ENCODE measurements around the gene URAD.

Gene URAD

GRCh38 chr13:27978301-27978968 lies 10.1 kb downstream of the URAD start:
- Histone ChIP-seq H3K9ac (ENCODE audit: low read length) (no peak overlapping the region), H3K27ac (ENCODE audit: low read length) (no peak overlapping the region), H3K4me3 (ENCODE audit: low read length) (no peak overlapping the region), H3K9me3 (ENCODE audit: insufficient read depth, low read length) (no peaks in the 10 kb centered on the region), H3K27me3 (ENCODE audit: low read depth, low read length) (peaks cover 11% of the 10 kb centered on the region), H3K4me2 (ENCODE audit: low read length) (no peak overlapping the region), H4K20me1 (ENCODE audit: insufficient read depth, low read length) (no peaks in the 10 kb centered on the region), H3K36me3 (replicated peaks; ENCODE audit: low read depth, low read length) (no peaks in the 10 kb centered on the region), H2AFZ (ENCODE audit: low read depth, low read length) (no peak overlapping the region), H3K79me2 (ENCODE audit: low read length) (no peaks in the 10 kb centered on the region), H3K4me1 (ENCODE audit: low read length) (no peaks in the 10 kb centered on the region)
- no peak for TF ChIP-seq EZH2phosphoT487 (IDR thresholded peaks at IDR 0.05; ENCODE audit: low read depth)
- TF ChIP-seq, protein P1, sequence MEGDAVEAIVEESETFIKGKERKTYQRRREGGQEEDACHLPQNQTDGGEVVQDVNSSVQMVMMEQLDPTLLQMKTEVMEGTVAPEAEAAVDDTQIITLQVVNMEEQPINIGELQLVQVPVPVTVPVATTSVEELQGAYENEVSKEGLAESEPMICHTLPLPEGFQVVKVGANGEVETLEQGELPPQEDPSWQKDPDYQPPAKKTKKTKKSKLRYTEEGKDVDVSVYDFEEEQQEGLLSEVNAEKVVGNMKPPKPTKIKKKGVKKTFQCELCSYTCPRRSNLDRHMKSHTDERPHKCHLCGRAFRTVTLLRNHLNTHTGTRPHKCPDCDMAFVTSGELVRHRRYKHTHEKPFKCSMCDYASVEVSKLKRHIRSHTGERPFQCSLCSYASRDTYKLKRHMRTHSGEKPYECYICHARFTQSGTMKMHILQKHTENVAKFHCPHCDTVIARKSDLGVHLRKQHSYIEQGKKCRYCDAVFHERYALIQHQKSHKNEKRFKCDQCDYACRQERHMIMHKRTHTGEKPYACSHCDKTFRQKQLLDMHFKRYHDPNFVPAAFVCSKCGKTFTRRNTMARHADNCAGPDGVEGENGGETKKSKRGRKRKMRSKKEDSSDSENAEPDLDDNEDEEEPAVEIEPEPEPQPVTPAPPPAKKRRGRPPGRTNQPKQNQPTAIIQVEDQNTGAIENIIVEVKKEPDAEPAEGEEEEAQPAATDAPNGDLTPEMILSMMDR (IDR thresholded peaks at IDR 0.05; ENCODE audit: low read depth, low read length) = no peak

GRCh38 chr13:27977476-27978300 lies 10.8 kb downstream of the URAD start:
- Histone ChIP-seq H3K9me3 (ENCODE audit: insufficient read depth, low read length) (no peaks in the 10 kb centered on the region), H2AFZ (ENCODE audit: low read depth, low read length) (no peak overlapping the region), H3K27me3 (ENCODE audit: low read depth, low read length) (peaks cover 9% of the 10 kb centered on the region), H3K4me1 (ENCODE audit: low read length) (no peaks in the 10 kb centered on the region), H3K79me2 (ENCODE audit: low read length) (no peaks in the 10 kb centered on the region), H3K36me3 (replicated peaks; ENCODE audit: low read depth, low read length) (no peaks in the 10 kb centered on the region), H3K4me3 (ENCODE audit: low read length) (no peak overlapping the region), H3K4me2 (ENCODE audit: low read length) (no peak overlapping the region), H4K20me1 (ENCODE audit: insufficient read depth, low read length) (no peaks in the 10 kb centered on the region), H3K27ac (ENCODE audit: low read length) (no peak overlapping the region), H3K9ac (ENCODE audit: low read length) (no peak overlapping the region)
- TF ChIP-seq EZH2phosphoT487 (IDR thresholded peaks at IDR 0.05; ENCODE audit: low read depth) = no peak
- TF ChIP-seq, protein P1 (IDR thresholded peaks at IDR 0.05; ENCODE audit: low read depth, low read length) = no peak

DNA sequence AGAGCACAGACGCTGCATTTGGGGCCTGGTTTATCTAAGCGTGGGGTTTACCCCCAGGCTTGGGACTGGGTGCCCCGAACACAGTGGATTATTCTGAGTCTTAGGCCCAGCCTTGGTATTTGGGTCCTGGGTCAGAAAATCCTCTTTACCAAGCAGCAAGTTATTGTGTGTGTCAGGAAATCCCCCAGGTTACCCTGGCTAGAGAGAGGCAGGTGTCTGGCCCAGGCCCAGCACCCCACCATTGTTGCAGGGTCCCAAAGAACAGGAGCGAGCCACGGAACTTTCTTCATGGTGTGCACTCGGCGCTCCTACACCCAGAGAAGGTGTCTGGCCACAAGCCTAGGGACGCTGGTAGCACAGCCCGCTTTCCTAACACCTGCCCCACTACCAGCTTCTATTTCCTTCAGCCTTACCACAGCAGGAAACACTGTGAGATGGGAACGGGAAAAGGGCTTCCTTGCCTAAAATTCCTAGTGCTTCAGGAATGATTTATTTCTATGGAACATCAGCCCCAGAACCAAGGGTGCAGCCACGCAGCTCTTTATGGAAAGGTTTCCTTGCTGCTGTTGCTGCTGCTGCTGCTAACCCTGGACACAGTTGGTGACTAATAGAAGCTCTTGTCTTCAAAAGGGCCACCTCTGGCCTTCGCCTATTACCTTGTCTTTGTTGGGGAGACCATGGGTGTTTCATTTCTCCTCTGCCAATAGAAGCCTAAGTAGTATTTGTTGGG lies 12.0 kb downstream of the URAD start:
- Histone ChIP-seq H3K9me3 (ENCODE audit: insufficient read depth, low read length) (no peaks in the 10 kb centered on the region), H3K9ac (ENCODE audit: low read length) (no peak overlapping the region), H3K4me1 (ENCODE audit: low read length) (no peaks in the 10 kb centered on the region), H3K36me3 (replicated peaks; ENCODE audit: low read depth, low read length) (no peaks in the 10 kb centered on the region), H3K79me2 (ENCODE audit: low read length) (no peaks in the 10 kb centered on the region), H3K27ac (ENCODE audit: low read length) (no peak overlapping the region), H3K4me2 (ENCODE audit: low read length) (no peak overlapping the region), H4K20me1 (ENCODE audit: insufficient read depth, low read length) (no peaks in the 10 kb centered on the region), H2AFZ (ENCODE audit: low read depth, low read length) (no peak overlapping the region), H3K27me3 (ENCODE audit: low read depth, low read length) (peaks cover 5% of the 10 kb centered on the region), H3K4me3 (ENCODE audit: low read length) (no peak overlapping the region)
- TF ChIP-seq EZH2phosphoT487 (IDR thresholded peaks at IDR 0.05; ENCODE audit: low read depth) = no peak
- TF ChIP-seq, protein P1 (IDR thresholded peaks at IDR 0.05; ENCODE audit: low read depth, low read length) = no peak
